GM19324 (cell line): ENCODE data around the gene DDRGK1.
"Not testable (repeated sequence)": the region's sequence is repeated elsewhere in the genome, so short reads cannot be mapped to it uniquely, and the experiment has no call there.

Source experiments
- ATAC-seq: cut with Tn5 transposase; IDR thresholded peaks from one replicate; pipeline ENCODE4 v1.9.1; 2021; ENCODE audit warnings: mild to moderate bottlenecking, moderate library complexity; ENCODE audit not compliant: unreplicated experiment, low FRiP score

The DDRGK1 gene

GRCh38 chr20:3189561-3190131, 14.8 kb downstream of the DDRGK1 start:
- ATAC-seq, result no peak

DNA sequence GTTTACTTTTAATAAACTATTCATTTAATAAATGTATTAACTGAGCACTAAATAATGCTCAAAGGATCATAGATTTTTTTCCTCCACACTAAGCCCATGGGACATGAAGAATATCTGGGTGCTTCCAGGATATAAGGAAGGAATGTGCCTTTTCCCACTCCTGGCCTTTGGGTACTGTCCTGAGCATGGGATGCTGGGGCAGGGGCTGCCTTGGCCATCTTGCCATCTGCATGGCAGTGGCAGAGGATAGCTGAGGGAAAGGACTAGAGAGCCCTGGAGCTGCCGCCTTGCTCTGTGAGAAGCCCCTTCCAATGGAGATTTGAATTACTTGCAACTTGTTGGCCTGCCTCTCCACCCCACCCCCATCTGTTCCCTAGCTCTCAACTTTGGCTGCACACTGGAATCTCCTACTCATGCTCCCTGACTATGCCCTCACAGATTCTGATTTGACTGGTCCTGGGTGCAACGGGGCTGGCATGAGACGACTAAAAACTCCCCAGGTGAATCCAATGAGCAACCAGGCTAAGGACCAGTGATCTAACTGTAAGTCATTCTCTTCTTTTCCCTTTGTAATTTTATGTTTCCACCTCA, 15.6 kb downstream of the DDRGK1 start:
- no peak for ATAC-seq

GRCh38 chr20:3187861-3188260, 16.6 kb downstream of the DDRGK1 start:
- not testable (repeated sequence) for ATAC-seq

GRCh38 chr20:3183896-3184612, 20.4 kb downstream of the DDRGK1 start:
- ATAC-seq, result no peak

- ATAC-seq, result not testable (repeated sequence)
These were observed 22.1 kb downstream of the DDRGK1 start for GRCh38 chr20:3182429-3182828.

GRCh38 chr20:3181270-3181669, 23.2 kb downstream of the DDRGK1 start:
- ATAC-seq, result no peak

- ATAC-seq, result no peak
These were observed 24.2 kb downstream of the DDRGK1 start for GRCh38 chr20:3180319-3180718.

- ATAC-seq, result no peak
These were observed 26.6 kb downstream of the DDRGK1 start for GRCh38 chr20:3177746-3178485.

- ATAC-seq, result no peak
These were observed 29.2 kb downstream of the DDRGK1 start for GRCh38 chr20:3175270-3175669.

DNA sequence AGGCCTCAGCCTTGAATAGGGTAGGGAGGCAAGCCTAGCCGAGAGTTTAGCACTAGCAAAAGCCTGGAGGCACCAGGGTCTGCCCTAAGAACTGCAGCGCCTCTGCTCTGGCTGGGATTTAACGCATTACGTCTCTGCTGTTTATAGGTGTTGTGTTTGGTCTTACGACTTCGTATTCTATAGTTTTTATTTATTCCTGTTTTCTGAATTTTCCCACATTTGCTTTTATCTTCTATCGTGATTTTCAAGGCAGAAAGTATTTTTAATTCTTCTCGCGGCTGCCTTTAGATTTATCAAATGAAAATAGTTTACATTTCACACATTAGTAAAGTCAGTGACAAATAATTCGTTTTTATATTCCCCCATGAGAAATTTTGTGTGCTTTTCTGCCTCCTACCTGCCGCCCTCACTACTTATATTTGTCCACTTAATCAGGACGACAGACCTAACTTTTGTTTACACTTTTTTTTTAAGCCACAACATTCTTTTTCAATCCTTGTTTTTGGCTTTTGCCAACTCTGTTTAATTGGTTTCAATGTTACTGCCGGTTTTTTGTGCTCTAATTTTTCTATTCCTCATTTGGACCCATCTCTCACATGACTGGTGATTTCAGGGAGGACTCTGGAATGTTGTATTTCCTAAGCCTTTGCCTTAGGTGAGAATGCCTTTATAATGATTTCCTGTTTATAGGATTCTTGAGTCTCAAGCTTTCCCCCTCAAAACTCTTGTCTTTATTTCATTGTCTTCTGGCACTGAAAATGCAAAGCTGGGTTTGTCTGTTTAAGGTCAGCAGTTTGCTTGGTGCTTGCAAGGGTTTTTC, 29.8 kb downstream of the DDRGK1 start:
- no peak for ATAC-seq

GRCh38 chr20:3173610-3174441, 30.7 kb downstream of the DDRGK1 start:
- ATAC-seq, result peak; percentile 21

GRCh38 chr20:3172933-3173609, 31.4 kb downstream of the DDRGK1 start, which contains the start of gene LZTS3:
Gene LZTS3, minus strand, starts transcription at chr20:3173549. Its CDS starts 6,386 bp downstream, at chr20:3167163.
- peak; percentile 91 for ATAC-seq

DNA sequence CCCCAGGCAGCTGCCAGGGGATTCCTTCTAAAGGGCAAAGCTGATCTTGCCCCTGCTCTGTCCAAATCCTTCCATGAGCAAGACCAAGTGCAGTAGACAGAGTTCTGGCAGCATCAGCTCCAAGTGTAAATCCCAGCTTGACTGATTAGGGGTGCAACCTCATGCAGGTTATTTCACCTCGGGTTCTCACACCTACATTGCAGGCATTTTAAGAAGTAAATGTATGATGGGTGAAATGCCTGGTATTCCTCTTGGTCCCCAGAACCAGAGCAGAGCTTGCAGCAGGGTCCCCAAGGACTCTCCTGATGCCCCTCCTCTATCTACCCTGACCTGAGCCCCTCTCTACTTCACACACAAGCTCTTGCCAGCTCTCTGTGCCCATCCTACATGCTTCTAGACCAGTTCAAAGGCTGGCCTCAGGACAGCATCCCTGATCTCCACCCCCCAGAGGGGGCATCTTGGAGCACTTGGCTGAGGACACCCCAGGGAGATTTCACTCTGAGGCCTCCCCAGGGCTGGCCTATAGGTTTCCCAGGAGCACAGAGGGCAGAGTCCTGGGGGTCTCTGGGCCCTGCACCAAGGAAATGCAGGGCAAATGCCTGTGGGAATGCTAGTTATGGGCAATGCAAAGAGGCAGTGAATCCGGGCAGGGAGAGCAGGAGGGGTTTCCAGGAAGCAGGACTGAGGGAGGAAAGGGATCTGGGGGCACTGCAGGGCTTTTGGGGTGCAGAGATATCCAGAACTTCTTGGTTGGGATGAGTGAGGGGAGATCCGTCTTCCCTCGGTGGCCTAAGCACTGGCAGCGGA, 32.2 kb downstream of the DDRGK1 start:
- no peak for ATAC-seq

GRCh38 chr20:3171391-3172125, 32.9 kb downstream of the DDRGK1 start:
- ATAC-seq, result no peak

- ATAC-seq, result no peak
These were observed 35.5 kb downstream of the DDRGK1 start for GRCh38 chr20:3168829-3169590.

DNA sequence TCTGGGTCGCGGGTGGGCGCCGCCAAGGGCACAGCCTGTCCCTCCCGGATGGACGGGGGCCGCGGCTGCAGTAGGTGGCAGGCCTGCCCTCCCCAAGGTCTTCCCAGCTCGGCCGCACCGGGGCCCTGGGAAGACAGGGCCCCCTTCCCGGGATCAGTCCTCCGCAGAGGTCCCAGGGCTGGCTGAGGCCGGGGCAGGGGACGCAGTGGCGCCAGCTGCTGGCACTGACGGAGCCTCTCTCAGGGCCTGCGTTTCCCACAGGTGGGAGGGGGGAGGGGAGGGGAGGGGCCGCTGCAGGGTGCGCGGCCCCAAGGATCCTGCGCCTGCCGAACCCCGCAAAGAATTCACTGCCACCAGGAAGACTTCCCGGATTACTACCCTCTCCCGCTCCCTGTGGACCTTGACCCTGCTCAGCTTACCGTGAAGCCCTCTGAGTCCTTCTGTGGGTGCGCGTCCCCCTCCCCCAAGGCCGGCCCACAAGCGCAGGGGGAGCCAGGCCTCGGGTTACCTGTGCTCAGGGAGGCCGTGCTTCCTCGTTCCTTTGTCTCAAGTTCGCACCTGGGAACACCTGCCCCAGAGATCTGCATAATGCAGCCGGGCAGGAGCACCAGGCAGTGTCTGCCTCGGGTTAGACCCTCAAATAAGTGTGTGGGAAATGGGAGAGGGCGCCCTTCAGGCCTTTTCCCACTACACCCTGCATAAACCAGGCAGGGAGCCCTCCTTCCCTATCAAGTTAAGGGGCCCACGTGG, 36.2 kb downstream of the DDRGK1 start:
- ATAC-seq, result no peak
